Endodermal cell (in vitro differentiated cells): ENCODE data around the gene IL22RA1. TPM values are rescaled to one million over a fixed set of nuclear protein-coding genes. Genes with fewer than 3 reads are reported as not detected.

Experiments
- DNase-seq: peaks from one replicate; pipeline ENCODE4 v3.0.0-alpha.2; 2017
- H3K27ac ChIP-seq: 2 replicates; pipeline ENCODE4 v1.5.1; 2013; ENCODE audit warnings: mild to moderate bottlenecking, low read depth, low read length, moderate library complexity
- H3K27me3 ChIP-seq: 2 replicates; pipeline ENCODE4 v1.6.1; 2013; ENCODE audit warnings: mild to moderate bottlenecking, low read length, moderate library complexity; ENCODE audit not compliant: insufficient read depth, control insufficient read depth, poor library complexity, severe bottlenecking
- H3K36me3 ChIP-seq: 2 replicates; pipeline ENCODE4 v1.7.0; 2013; ENCODE audit warnings: mild to moderate bottlenecking, low read length, moderate library complexity; ENCODE audit not compliant: control insufficient read depth, insufficient read depth
- H3K4me1 ChIP-seq: one replicate; pipeline ENCODE4 v1.7.0; 2013; ENCODE audit warnings: low read length; ENCODE audit not compliant: control insufficient read depth, insufficient read depth
- H3K4me3 ChIP-seq: 2 replicates; pipeline ENCODE4 v1.5.1; 2013; ENCODE audit warnings: mild to moderate bottlenecking, low read length, moderate library complexity
- H3K9ac ChIP-seq: 2 replicates; pipeline ENCODE4 v1.6.1; 2013; ENCODE audit warnings: mild to moderate bottlenecking, low read length, moderate library complexity; ENCODE audit not compliant: poor library complexity, severe bottlenecking; ENCODE audit errors: extremely low read depth
- H3K9me3 ChIP-seq: 2 replicates; pipeline ENCODE4 v1.6.1; 2013; ENCODE audit warnings: mild to moderate bottlenecking, low read length, moderate library complexity; ENCODE audit not compliant: control insufficient read depth
- H3K27ac Mint-ChIP-seq: 2 replicates; pipeline ENCODE4 v1.8.0; 2020; ENCODE audit warnings: mixed read lengths
- H3K27me3 Mint-ChIP-seq: 2 replicates; pipeline ENCODE4 v1.8.0; 2021; ENCODE audit warnings: mild to moderate bottlenecking, mixed read lengths; ENCODE audit not compliant: insufficient read depth
- H3K36me3 Mint-ChIP-seq: 2 replicates; pipeline ENCODE4 v1.8.0; 2020; ENCODE audit warnings: low read depth, mixed read lengths
- H3K4me1 Mint-ChIP-seq: 2 replicates; pipeline ENCODE4 v1.8.0; 2020; ENCODE audit warnings: mixed read lengths
- H3K4me3 Mint-ChIP-seq: 2 replicates; pipeline ENCODE4 v1.8.0; 2020; ENCODE audit warnings: mild to moderate bottlenecking, moderate library complexity, mixed read lengths
- H3K9me3 Mint-ChIP-seq: 2 replicates; pipeline ENCODE4 v1.8.0; 2020; ENCODE audit warnings: mild to moderate bottlenecking, mixed read lengths
- WGBS, 2 experiments: methylation state at CpG; one replicate each; pipeline versions ENCODE4 v1.1.5 to v1.1.7; 2013; ENCODE audit warnings: missing lambda C conversion rate in 2 of 2, mixed read lengths in 1 of 2; ENCODE audit not compliant: insufficient coverage in 1 of 2, insufficient read length in 1 of 2; 5-methylcytosine and 5-hydroxymethylcytosine counted together
- total RNA-seq, 2 donors: library from RNA; stranded (reverse); fragmentation: NEBNext Ultra II Directional in 1 of 2; extraction: Animal tissue kit (Norgen Biotek cat#: 25700) in 1 of 2; gene quantifications; 2 replicates in 1 of 2; 3 replicates in 1 of 2; pipeline ENCODE4 v1.2.1, GENCODE V29; 2021
- TF ChIP-seq, protein P1 (sequence below): fragments of 200-600 bp; sonication (generic); conservative IDR thresholded peaks from 2 replicates; pipeline ENCODE4 v1.5.0; 2021; ENCODE audit warnings: antibody characterized with exemption, mild to moderate bottlenecking

IL22RA1 gene
- total RNA-seq, 2 donors from 2014 or later = not detected

DNA sequence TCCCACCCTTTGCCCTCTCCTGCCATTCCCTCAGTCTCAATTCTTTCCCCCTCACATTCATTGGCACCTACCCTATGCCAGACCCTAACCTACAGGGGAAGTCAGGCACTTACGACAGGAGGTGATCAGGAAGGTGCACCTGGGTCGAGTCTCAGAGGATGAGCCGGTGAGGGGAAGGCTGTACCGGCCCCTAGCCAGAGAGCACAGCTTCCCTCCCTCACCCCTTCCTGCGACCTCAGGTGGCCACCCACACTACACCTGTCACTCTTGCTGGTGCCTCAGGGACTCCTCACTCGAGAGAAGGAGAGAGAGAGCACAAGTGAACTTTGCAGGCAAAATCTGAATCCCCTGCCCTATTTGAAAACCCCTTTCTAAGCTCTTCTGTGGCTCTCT lies 29.3 kb downstream of the IL22RA1 start:
- DNase-seq = no peak
- WGBS, 2 experiments = 58 to 85% methylated on average over 2 to 6 of the region's 6 CpGs
- H3K9me3 ChIP-seq = no peaks in the 10 kb centered on the region
- peaks cover 16% of the 10 kb centered on the region for H3K27me3 ChIP-seq
- peaks cover 4% of the 10 kb centered on the region for H3K4me1 ChIP-seq
- no peak overlapping the region for H3K9ac ChIP-seq
- Mint-ChIP-seq H3K4me1 (peaks cover 4% of the 10 kb centered on the region), H3K27me3 (no peaks in the 10 kb centered on the region), H3K4me3 (no peak overlapping the region), H3K27ac (no peak overlapping the region), H3K9me3 (no peaks in the 10 kb centered on the region), H3K36me3 (no peaks in the 10 kb centered on the region)
- TF ChIP-seq, protein P1, sequence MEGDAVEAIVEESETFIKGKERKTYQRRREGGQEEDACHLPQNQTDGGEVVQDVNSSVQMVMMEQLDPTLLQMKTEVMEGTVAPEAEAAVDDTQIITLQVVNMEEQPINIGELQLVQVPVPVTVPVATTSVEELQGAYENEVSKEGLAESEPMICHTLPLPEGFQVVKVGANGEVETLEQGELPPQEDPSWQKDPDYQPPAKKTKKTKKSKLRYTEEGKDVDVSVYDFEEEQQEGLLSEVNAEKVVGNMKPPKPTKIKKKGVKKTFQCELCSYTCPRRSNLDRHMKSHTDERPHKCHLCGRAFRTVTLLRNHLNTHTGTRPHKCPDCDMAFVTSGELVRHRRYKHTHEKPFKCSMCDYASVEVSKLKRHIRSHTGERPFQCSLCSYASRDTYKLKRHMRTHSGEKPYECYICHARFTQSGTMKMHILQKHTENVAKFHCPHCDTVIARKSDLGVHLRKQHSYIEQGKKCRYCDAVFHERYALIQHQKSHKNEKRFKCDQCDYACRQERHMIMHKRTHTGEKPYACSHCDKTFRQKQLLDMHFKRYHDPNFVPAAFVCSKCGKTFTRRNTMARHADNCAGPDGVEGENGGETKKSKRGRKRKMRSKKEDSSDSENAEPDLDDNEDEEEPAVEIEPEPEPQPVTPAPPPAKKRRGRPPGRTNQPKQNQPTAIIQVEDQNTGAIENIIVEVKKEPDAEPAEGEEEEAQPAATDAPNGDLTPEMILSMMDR = no peak
- H3K36me3 ChIP-seq = no peaks in the 10 kb centered on the region
- no peak overlapping the region for H3K4me3 ChIP-seq
- H3K27ac ChIP-seq = no peak overlapping the region

DNA sequence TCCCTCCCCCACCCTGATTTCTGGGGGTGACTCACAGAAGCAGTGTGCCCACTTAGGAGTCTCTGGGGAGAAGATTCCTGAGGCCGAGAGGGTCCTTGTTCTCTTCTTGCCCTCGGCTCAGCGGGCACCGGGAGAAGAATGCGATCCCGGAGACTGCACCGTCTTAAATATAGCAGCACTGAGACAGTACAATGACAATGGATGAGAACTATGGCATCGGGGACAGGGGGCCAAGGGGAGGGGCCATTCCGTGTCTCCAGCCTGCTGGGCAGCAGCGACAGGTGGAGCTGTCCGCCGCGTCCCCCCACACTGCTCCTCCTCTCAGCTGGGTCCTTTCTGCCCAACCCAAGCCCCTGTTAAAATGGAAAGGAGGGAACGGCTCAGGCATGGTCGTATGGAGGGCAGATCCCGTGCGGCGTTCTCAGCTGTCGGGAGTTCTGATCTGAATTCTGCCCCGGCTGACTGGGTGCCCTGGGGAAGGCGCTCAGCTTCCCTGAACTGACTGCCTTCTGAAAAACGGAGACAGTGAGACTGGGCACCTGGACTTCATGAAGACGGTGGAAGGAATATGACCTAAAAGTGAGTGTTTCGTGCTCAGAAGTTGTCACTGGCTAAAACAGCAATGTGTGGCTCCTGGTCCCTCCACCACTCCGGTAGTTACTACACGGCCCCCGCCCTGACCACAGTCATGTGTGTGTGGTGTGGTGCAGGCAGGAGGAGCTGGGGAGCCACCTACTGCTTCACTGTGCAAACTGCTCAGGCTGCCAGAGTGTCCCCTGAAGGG lies 30.8 kb downstream of the IL22RA1 start, which contains the start of gene MYOM3:
MYOM3 (minus strand) TSS at position 140 of the 784 bp plus-strand sequence. CDS start 3,499 bp downstream, outside the sequence.
- no peak within 1 kb of the TSS for H3K9ac ChIP-seq
- H3K9me3 Mint-ChIP-seq = no peaks in the 10 kb centered on the region
- WGBS, 2 experiments = 51 to 52% methylated on average over 26 to 27 of the region's 27 CpGs

DNA sequence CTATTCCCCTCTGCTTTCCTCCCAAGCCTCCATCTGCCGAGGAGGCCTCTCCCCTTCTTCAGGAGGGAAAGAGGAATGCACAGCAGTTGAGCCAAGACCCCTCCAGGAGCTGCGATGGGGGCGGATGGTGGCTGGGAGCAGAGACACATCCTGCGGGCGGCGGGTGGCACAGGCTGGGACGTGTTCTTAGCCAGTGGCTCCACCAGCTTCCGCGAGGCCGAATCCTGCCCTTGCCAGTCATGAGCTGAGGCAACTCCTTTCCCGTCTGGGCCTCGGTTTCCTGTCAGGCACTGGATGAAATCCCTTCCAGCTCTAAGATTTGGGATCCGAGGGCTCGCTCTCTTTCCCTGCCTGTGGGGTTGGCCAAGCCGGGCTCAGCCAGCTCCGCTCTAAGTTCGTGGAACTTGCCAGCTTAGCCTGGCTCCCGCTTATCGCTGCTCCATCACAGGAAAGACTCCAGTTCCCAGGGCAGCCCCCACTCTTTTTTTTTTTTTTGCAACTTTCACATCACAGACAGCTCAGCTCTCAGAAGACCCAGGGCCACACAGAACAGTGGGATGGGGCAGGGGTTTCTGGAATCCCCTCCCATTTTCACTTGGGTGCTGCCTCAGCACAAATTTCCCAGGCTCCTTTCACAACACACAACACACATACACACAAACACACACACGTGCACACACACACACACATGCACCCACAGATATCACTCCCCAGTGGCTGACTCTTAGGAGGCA lies 31.5 kb downstream of the IL22RA1 start:
- no peak overlapping the region for H3K9ac ChIP-seq
- H3K36me3 Mint-ChIP-seq = no peaks in the 10 kb centered on the region
- peaks cover 14% of the 10 kb centered on the region for H3K4me1 Mint-ChIP-seq
- TF ChIP-seq, protein P1 = no peak
- peaks cover 4% of the 10 kb centered on the region for H3K4me1 ChIP-seq
- H3K4me3 ChIP-seq = no peak overlapping the region
- peaks cover 16% of the 10 kb centered on the region for H3K27me3 ChIP-seq
- H3K36me3 ChIP-seq = no peaks in the 10 kb centered on the region
- 88 to 92% methylated on average over 9 to 20 of the region's 20 CpGs for WGBS, 2 experiments
- H3K4me3 Mint-ChIP-seq = no peak overlapping the region
- H3K27ac ChIP-seq = no peak overlapping the region
- no peaks in the 10 kb centered on the region for H3K27me3 Mint-ChIP-seq
- no peaks in the 10 kb centered on the region for H3K9me3 ChIP-seq
- H3K9me3 Mint-ChIP-seq = no peaks in the 10 kb centered on the region
- no peak for DNase-seq
- H3K27ac Mint-ChIP-seq = no peak overlapping the region

More for the DNA sequence above, 30.8 kb downstream of the IL22RA1 start, which contains the start of gene MYOM3:
- no peaks in the 10 kb centered on the region for H3K27me3 Mint-ChIP-seq
- Histone ChIP-seq H3K27me3 (peaks cover 16% of the 10 kb centered on the region), H3K9me3 (no peaks in the 10 kb centered on the region), H3K27ac (no peak within 1 kb of the TSS), H3K4me1 (peaks cover 4% of the 10 kb centered on the region), H3K36me3 (no peaks in the 10 kb centered on the region), H3K4me3 (peak within 1 kb of the TSS; percentile 45)
- peak; percentile 83 for DNase-seq
- TF ChIP-seq, protein P1 = peak; percentile 66
- H3K27ac Mint-ChIP-seq = no peak within 1 kb of the TSS
- H3K36me3 Mint-ChIP-seq = no peaks in the 10 kb centered on the region
- H3K4me1 Mint-ChIP-seq = peaks cover 12% of the 10 kb centered on the region
- no peak within 1 kb of the TSS for H3K4me3 Mint-ChIP-seq
